ENCODE results near the gene INPP5J.

The INPP5J gene

GRCh38 chr22:31098632-31099110, 24.1 kb upstream of the INPP5J start:
- no peak for TF ChIP-seq CTCF (IDR thresholded peaks at IDR 0.05; ENCODE audit: insufficient read depth, low read depth, low read length, missing control alignments)
- no peak for DNase-seq (ENCODE audit: low read depth)
- no peak overlapping the region for H3K4me3 ChIP-seq (ENCODE audit: low read depth, low read length)

GRCh38 chr22:31099386-31099785, 23.4 kb upstream of the INPP5J start:
- TF ChIP-seq CTCF (IDR thresholded peaks at IDR 0.05; ENCODE audit: insufficient read depth, low read depth, low read length, missing control alignments), result no peak
- DNase-seq (ENCODE audit: low read depth), result no peak
- H3K4me3 ChIP-seq (ENCODE audit: low read depth, low read length), result no peak overlapping the region

- no peak overlapping the region for H3K4me3 ChIP-seq (ENCODE audit: low read depth, low read length)
- no peak for TF ChIP-seq CTCF (IDR thresholded peaks at IDR 0.05; ENCODE audit: insufficient read depth, low read depth, low read length, missing control alignments)
- DNase-seq (ENCODE audit: low read depth), result no peak
Observed at GRCh38 chr22:31099841-31100761, 22.7 kb upstream of the INPP5J start.

GRCh38 chr22:31100762-31101525, 21.8 kb upstream of the INPP5J start:
- no peak for DNase-seq (ENCODE audit: low read depth)
- H3K4me3 ChIP-seq (ENCODE audit: low read depth, low read length), result no peak overlapping the region
- TF ChIP-seq CTCF (IDR thresholded peaks at IDR 0.05; ENCODE audit: insufficient read depth, low read depth, low read length, missing control alignments), result no peak

- no peak for TF ChIP-seq CTCF (IDR thresholded peaks at IDR 0.05; ENCODE audit: insufficient read depth, low read depth, low read length, missing control alignments)
- H3K4me3 ChIP-seq (ENCODE audit: low read depth, low read length), result no peak overlapping the region
- no peak for DNase-seq (ENCODE audit: low read depth)
Observed at GRCh38 chr22:31102441-31103081, 20.2 kb upstream of the INPP5J start.

GRCh38 chr22:31103111-31103510, 19.7 kb upstream of the INPP5J start:
- no peak for TF ChIP-seq CTCF (IDR thresholded peaks at IDR 0.05; ENCODE audit: insufficient read depth, low read depth, low read length, missing control alignments)
- DNase-seq (ENCODE audit: low read depth), result no peak
- H3K4me3 ChIP-seq (ENCODE audit: low read depth, low read length), result no peak overlapping the region
